ENCODE results near the gene CTSZ. TPM values are rescaled to one million over a fixed set of nuclear protein-coding genes. Genes with fewer than 3 reads are reported as not detected.

CTSZ gene
- total RNA-seq (2021; fragmentation: NEBNext Ultra II Directional; extraction: Animal tissue kit (Norgen Biotek cat#: 25700)) = 32.3 and 32.8 TPM in 2 replicates
- polyA plus RNA-seq (2011; rRNA removed) = 34.0 and 37.3 TPM in 2 replicates
- polyA plus RNA-seq (2011; cell fraction: cytosol; rRNA removed) = 40.6 TPM
- polyA plus RNA-seq (2011; cell fraction: nucleus; rRNA removed) = 20.6 TPM
- 28.5 to 44.8 TPM (median 40.1 TPM) in 4 replicates for polyA plus RNA-seq (2012, experiment 1 of 2)
- 14.9 TPM for polyA plus RNA-seq (2012, experiment 2 of 2)
- 22.7 TPM for polyA plus RNA-seq (2013, experiment 1 of 2)
- 28.3 TPM for polyA plus RNA-seq (2013, experiment 2 of 2)
- 18.3 and 24.6 TPM in 2 replicates for polyA minus RNA-seq (2011; rRNA and poly(A)+ RNA removed)
- polyA minus RNA-seq (2011; cell fraction: cytosol; rRNA and poly(A)+ RNA removed) = 11.0 TPM
- polyA minus RNA-seq (2011; cell fraction: nucleus; rRNA and poly(A)+ RNA removed) = 18.3 TPM
- long read RNA-seq, experiment 1, transcript CTSZ-201 (6 exons, 1,495 nt) = major isoform, 5 of 14 reads
- long read RNA-seq, experiment 1, partial matches to known transcripts = 7 of 14 reads
- long read RNA-seq, experiment 1, other reads (novel, unspliced or antisense) = 0 of 14 reads
- long read RNA-seq, experiment 2 = 0 reads

- H2BK15ac ChIP-seq (ENCODE audit: low read length) = peak within 1 kb of the TSS; percentile 12; the same call in 1 of the 2 replicates
- H3K4me1 ChIP-seq (replicated peaks in 1 of 4; ENCODE audit: control insufficient read depth in 3 of 4, insufficient read depth in 4 of 4, low read length in 3 of 4) = peaks cover 0 to 8% (median 7%) of the 10 kb centered on the region in 4 experiments; a peak in 3 of 7 replicates
- H3K56ac ChIP-seq (replicated peaks; ENCODE audit: insufficient read length, low read depth, low read length) = no peak within 1 kb of the TSS
- H2AFZ ChIP-seq (ENCODE audit: low read length) = no peak within 1 kb of the TSS
- peak within 1 kb of the TSS; percentile 51 to 65 (median 56) for H3K4me3 ChIP-seq (ENCODE audit: extremely low read depth in 1 of 4, insufficient read depth in 2 of 4, low read depth in 3 of 4, low read length in 4 of 4)
- H3K27me3 ChIP-seq (replicated peaks in 1 of 4; ENCODE audit: control insufficient read depth in 3 of 4, extremely low read depth in 1 of 4, insufficient read depth in 3 of 4, low read length in 3 of 4) = peaks cover 0 to 12% (median 5%) of the 10 kb centered on the region in 4 experiments; a peak in 3 of 7 replicates
- peak in 1 of 2 experiments; percentile 76 for DNase-seq (ENCODE audit: low read depth in 1 of 2, low spot score in 2 of 2)
- no peak within 1 kb of the TSS for H3K14ac ChIP-seq (ENCODE audit: insufficient read length)
- no peak within 1 kb of the TSS for H2BK20ac ChIP-seq (ENCODE audit: low read length)
- H3K23ac ChIP-seq (ENCODE audit: insufficient read length) = no peak within 1 kb of the TSS
- ChIA-PET CTCF (ENCODE audit: partially characterized antibody) (interaction anchor here (0.5 kb wide), 1 partner anchor 25 kb away, joined by 3 read pairs; the partner anchor contains the start of gene NELFCD), POLR2A (ENCODE audit: partially characterized antibody) (interaction anchor here (1.2 kb wide), 2 partner anchors 14 to 23 kb away, joined by 3 read pairs; no protein-coding TSS in a partner anchor)
- H3K27ac ChIP-seq (ENCODE audit: low read depth, low read length) = no peak within 1 kb of the TSS; the same call in 1 of the 2 replicates
- peak within 1 kb of the TSS; percentile 60; the same call in 1 of the 2 replicates for H3K18ac ChIP-seq (ENCODE audit: extremely low read depth, low read length)
- H3K36me3 ChIP-seq (ENCODE audit: control insufficient read depth in 2 of 4, insufficient read depth in 4 of 4, low read length in 3 of 4) = no peaks in the 10 kb centered on the region
- H3K79me2 ChIP-seq (ENCODE audit: control insufficient read depth in 1 of 2, insufficient read depth in 2 of 2, low read length in 2 of 2) = no peaks in the 10 kb centered on the region
- H3K9me3 ChIP-seq (ENCODE audit: insufficient read depth in 2 of 2, low read depth in 1 of 2, low read length in 1 of 2) = no peaks in the 10 kb centered on the region
- peak within 1 kb of the TSS; percentile 83 for H4K91ac ChIP-seq (replicated peaks; ENCODE audit: insufficient read length, low read length)
- H3K23me2 ChIP-seq (ENCODE audit: low read depth, low read length) = peaks cover 2% of the 10 kb centered on the region; the same call in 1 of the 2 replicates
- H2BK120ac ChIP-seq (replicated peaks; ENCODE audit: low read depth, low read length) = no peak within 1 kb of the TSS
- no peaks in the 10 kb centered on the region for H3K79me1 ChIP-seq (ENCODE audit: low read depth, low read length)
- no peak for FAIRE-seq
- no peak within 1 kb of the TSS for H4K5ac ChIP-seq (ENCODE audit: insufficient read length, low read depth, low read length)
- peak within 1 kb of the TSS; percentile 24; the same call in 1 of the 2 replicates for H2AK5ac ChIP-seq (ENCODE audit: low read depth, low read length)
- H2BK12ac ChIP-seq (ENCODE audit: low read depth, low read length) = peak within 1 kb of the TSS; percentile 50
- H2BK5ac ChIP-seq (ENCODE audit: low read depth, low read length) = no peak within 1 kb of the TSS
- peak; percentile 55 for TF ChIP-seq KDM4A (IDR thresholded peaks at IDR 0.05; ENCODE audit: low read depth, low read length, severe bottlenecking)
- no peak for TF ChIP-seq EGR1 (IDR thresholded peaks at IDR 0.05; ENCODE audit: borderline replicate concordance, low read depth, low read length)
- peak; percentile 28 for TF ChIP-seq ASH2L (IDR thresholded peaks at IDR 0.05; ENCODE audit: low read length)
- 0 out of 2 replicates have a peak, but pooled peaks have one; percentile 20 for TF ChIP-seq TAF1 (IDR thresholded peaks at IDR 0.05; ENCODE audit: low read depth, low read length)
- TF ChIP-seq PHF8 (conservative IDR thresholded peaks at IDR 0.05; ENCODE audit: low read depth, low read length) = peak; percentile 66
- TF ChIP-seq POLR2AphosphoS5 (IDR thresholded peaks at IDR 0.05; ENCODE audit: low read depth, low read length) = no peak
- TF ChIP-seq POLR2A (IDR thresholded peaks at IDR 0.05; ENCODE audit: control extremely low read depth in 1 of 2, low read depth in 2 of 2, low read length in 2 of 2) = peak in 1 of 2 experiments; percentile 40; a peak in 1 of 3 replicates
- 0 out of 2 replicates have a peak, but pooled peaks have one; percentile 13 for TF ChIP-seq SUZ12 (IDR thresholded peaks at IDR 0.05; ENCODE audit: low read length)
- H4K20me1 ChIP-seq (replicated peaks in 1 of 2; ENCODE audit: control insufficient read depth in 1 of 2, insufficient read depth in 2 of 2, low read length in 2 of 2) = peaks cover 0 to 6% of the 10 kb centered on the region in 2 experiments
- peak within 1 kb of the TSS; percentile 18 for H4K8ac ChIP-seq (ENCODE audit: extremely low read depth, insufficient read depth, low read length)
- H3K4ac ChIP-seq (replicated peaks; ENCODE audit: insufficient read length, low read depth, low read length) = no peak within 1 kb of the TSS
- peak within 1 kb of the TSS in 2 of 4 experiments; percentile 42 to 58; a peak in 5 of 7 replicates for H3K9ac ChIP-seq (replicated peaks in 1 of 4; ENCODE audit: extremely low read depth in 1 of 4, low read depth in 3 of 4, low read length in 3 of 4)
- peak within 1 kb of the TSS; percentile 48 to 90 for H3K4me2 ChIP-seq (ENCODE audit: insufficient read depth in 1 of 2, low read depth in 2 of 2, low read length in 2 of 2)
- WGBS, 2 experiments (ENCODE audit: extremely low coverage in 1 of 2, insufficient coverage in 1 of 2, insufficient read length in 1 of 2, insufficient replicate concordance in 2 of 2, low coverage in 1 of 2, low lambda C conversion rate in 2 of 2, missing lambda C conversion rate in 1 of 2) = 9% methylated on average over 23 of the region's 82 CpGs; no CpG with 5 or more reads in 1 of the 2 experiments
Measured at GRCh38 chr20:59006864-59007664, at the start of gene CTSZ. TSS of gene CTSZ (minus strand) at chr20:59007254. CDS start at chr20:59007128, 126 bp downstream.

All from H1 (cell line).